ENCODE measurements around the gene RITA1. TPM values are rescaled to one million over a fixed set of nuclear protein-coding genes. Genes with fewer than 3 reads are reported as not detected.

RITA1 gene
- total and polyA plus RNA-seq, 2 donors (not counting 1 experiment from before 2014, with no cell fraction given) = 8.1 to 17.9 TPM

GRCh38 chr12:113226696-113227568 lies 41.4 kb downstream of the RITA1 start:
- no peak overlapping the region for H3K4me2 ChIP-seq (replicated peaks; ENCODE audit: low read depth, low read length, poor library complexity, severe bottlenecking)
- peaks cover 60% of the 10 kb centered on the region for H3K79me2 ChIP-seq (ENCODE audit: control insufficient read depth, insufficient read depth, low read length)
- no peaks in the 10 kb centered on the region for H3K27me3 ChIP-seq (replicated peaks in 1 of 4; ENCODE audit: control extremely low read depth in 1 of 4, control insufficient read depth in 3 of 4, insufficient read depth in 4 of 4, low read length in 3 of 4)
- DNase-seq (no peak), ATAC-seq (ENCODE audit: low read depth) (no peak)
- H3K9me3 ChIP-seq (ENCODE audit: control extremely low read depth in 1 of 3, control insufficient read depth in 2 of 3, insufficient read depth in 1 of 3, low read length in 2 of 3) = no peaks in the 10 kb centered on the region
- ChIA-PET POLR2A (interaction anchor here (0.6 to 3.1 kb wide), 2 partner anchors 19 to 40 kb away, joined by 4 to 9 read pairs; no protein-coding TSS in a partner anchor), CTCF (interaction anchor here (1.0 to 2.1 kb wide), 2 partner anchors 9 to 18 kb away, joined by 3 to 5 read pairs; no protein-coding TSS in a partner anchor)
- intact Hi-C loops (cut with micrococcal nuclease) = no loop called here
- no peak overlapping the region for H3K4me3 Mint-ChIP-seq
- no peak overlapping the region for H2AFZ ChIP-seq (ENCODE audit: insufficient read depth, low read depth, low read length, poor library complexity, severe bottlenecking)
- H3K4me1 ChIP-seq (ENCODE audit: control insufficient read depth in 2 of 2, insufficient read depth in 2 of 2, low read length in 2 of 2) = peaks cover 54 to 73% of the 10 kb centered on the region in 2 donors
- TF ChIP-seq CTCF (IDR thresholded peaks at IDR 0.05) (no peak), EZH2 (IDR thresholded peaks at IDR 0.05; ENCODE audit: borderline replicate concordance, insufficient read depth, low read depth, low read length, poor library complexity, severe bottlenecking) (no peak)
- no peaks in the 10 kb centered on the region for H4K20me1 ChIP-seq (ENCODE audit: control insufficient read depth, insufficient read depth, low read length, poor library complexity, severe bottlenecking)
- H3K27ac ChIP-seq (ENCODE audit: low read length in 2 of 2) = peak overlapping the region in 1 of 2 donors; percentile 83
- over 99% methylated on average over 12 of the region's 13 CpGs for WGBS (ENCODE audit: insufficient coverage)
- H3K4me3 ChIP-seq (ENCODE audit: control extremely low read depth in 1 of 5, extremely low read depth in 1 of 5, insufficient read depth in 1 of 5, low read depth in 2 of 5, low read length in 4 of 5) = no peak overlapping the region
- no peaks in the 10 kb centered on the region for H3K9me3 Mint-ChIP-seq (ENCODE audit: insufficient read depth)
- no peaks in the 10 kb centered on the region for H3K27me3 Mint-ChIP-seq
- peaks cover 0 to 40% of the 10 kb centered on the region in 2 experiments for H3K36me3 ChIP-seq (replicated peaks in 1 of 2; ENCODE audit: control extremely low read depth in 1 of 2, control insufficient read depth in 1 of 2, extremely low read depth in 1 of 2, insufficient read depth in 2 of 2, low read length in 1 of 2)
- peak overlapping the region; percentile 51 for H3K27ac Mint-ChIP-seq
- peaks cover 62% of the 10 kb centered on the region for H3K4me1 Mint-ChIP-seq
- H3K9ac ChIP-seq (ENCODE audit: low read length) = no peak overlapping the region
